Activated T-cell treated with anti-CD3 and anti-CD28 coated beads, Interleukin-2, amount 50 U/mL, for 72 hours (primary cell): ENCODE results near the gene TMEM106A. TPM values are rescaled to one million over a fixed set of nuclear protein-coding genes. Genes with fewer than 3 reads are reported as not detected.
A peak's percentile ranks its signal among the peaks of the same experiment; 100 is the strongest.
"Not testable (repeated sequence)": the region's sequence is repeated elsewhere in the genome, so short reads cannot be mapped to it uniquely, and the experiment has no call there.

Source experiments
- ATAC-seq, 2 donors: fragments of 150-1000 bp; cut with Tn5 transposase; replicated peaks in 1 of 2; 2 replicates each; pipeline ENCODE4 v1.10.0; 2021; ENCODE audit warnings: moderate library complexity in 2 of 2, mild to moderate bottlenecking in 1 of 2
- DNase-seq, 2 donors: peaks; one replicate each; pipeline ENCODE4 v3.0.0; 2021 to 2022; ENCODE audit warnings: mixed read lengths in 1 of 2
- H3K27ac Mint-ChIP-seq: one replicate; pipeline ENCODE4 v1.8.0; 2022; ENCODE audit warnings: mild to moderate bottlenecking, moderate library complexity, mixed read lengths
- H3K27me3 Mint-ChIP-seq: one replicate; pipeline ENCODE4 v1.8.0; 2022; ENCODE audit warnings: low read depth, mixed read lengths
- H3K36me3 Mint-ChIP-seq, 2 donors: one replicate each; pipeline ENCODE4 v1.8.0; 2022; ENCODE audit warnings: mixed read lengths in 2 of 2, mild to moderate bottlenecking in 1 of 2; ENCODE audit not compliant: insufficient read depth in 2 of 2
- H3K4me1 Mint-ChIP-seq: one replicate; pipeline ENCODE4 v1.8.0; 2022; ENCODE audit warnings: low read depth, mixed read lengths
- H3K4me3 Mint-ChIP-seq, 2 donors: one replicate each; pipeline ENCODE4 v1.8.0; 2022; ENCODE audit warnings: mild to moderate bottlenecking in 2 of 2, mixed read lengths in 2 of 2, moderate library complexity in 2 of 2
- H3K9me3 Mint-ChIP-seq, 2 donors: one replicate each; pipeline ENCODE4 v1.8.0; 2022; ENCODE audit warnings: mixed read lengths in 2 of 2
- total RNA-seq, 2 donors: library from RNA; stranded (reverse); gene quantifications; one replicate each; pipeline ENCODE4 v1.2.3, GENCODE V29; 2022

Gene TMEM106A
- 10 to 100 TPM; 11.7 to 21.6 TPM for total RNA-seq

DNA sequence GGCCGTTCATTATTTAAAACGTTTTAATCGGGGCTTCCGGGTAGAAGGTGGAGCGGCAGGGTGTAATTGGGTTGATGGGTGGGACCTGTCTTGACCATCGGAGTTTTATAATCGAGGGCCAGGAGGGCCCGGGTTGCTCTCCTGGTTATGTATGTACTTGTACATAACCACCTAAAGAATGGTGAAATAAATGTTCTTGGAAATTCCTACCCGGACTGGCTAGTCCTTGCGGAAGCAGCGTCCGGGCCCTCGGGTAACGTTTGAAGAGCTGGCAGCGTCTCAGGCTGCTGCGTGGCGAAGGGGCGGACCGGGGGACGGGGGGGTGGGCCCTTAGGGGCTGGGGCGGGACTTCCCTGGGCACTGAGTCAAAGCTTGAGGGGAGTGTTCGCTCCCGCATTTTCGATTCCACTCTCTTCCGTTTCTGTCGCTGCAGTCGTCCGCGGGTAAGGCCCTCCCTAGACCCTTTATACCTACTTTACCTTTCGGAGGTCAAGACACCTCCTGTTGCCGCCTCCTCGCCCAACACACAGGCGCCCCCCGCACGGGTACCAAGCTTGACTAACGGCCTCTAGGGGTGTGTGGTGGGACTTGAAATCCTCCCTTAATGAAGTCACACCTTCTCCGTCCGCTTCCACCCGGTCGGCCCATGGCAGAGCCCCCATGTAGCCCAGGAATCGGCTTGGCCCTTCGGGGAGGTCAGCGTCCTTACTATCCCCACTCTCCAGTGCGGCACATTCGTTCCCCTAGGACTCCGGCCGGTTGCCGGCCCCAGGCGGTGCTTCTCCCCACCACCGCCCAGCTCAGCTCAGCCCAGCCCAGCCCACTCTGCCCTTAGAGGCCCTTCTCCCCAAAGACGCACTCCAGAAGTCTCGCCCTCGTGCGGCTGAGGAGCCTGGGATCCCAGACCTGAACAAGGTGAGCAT lies at the start of gene TMEM106A:
Gene TMEM106A, plus strand, starts transcription at position 396 of the 923 bp plus-strand sequence. CDS start 1,167 bp downstream, outside the sequence.
- ATAC-seq (peak; percentile 92 to 95), DNase-seq (peak; percentile 81 to 82)
- peaks cover 6 to 22% of the 10 kb centered on the region in 2 donors for H3K36me3 Mint-ChIP-seq
- H3K4me1 Mint-ChIP-seq, result peaks cover 45% of the 10 kb centered on the region
- no peaks in the 10 kb centered on the region for H3K9me3 Mint-ChIP-seq
- peak within 1 kb of the TSS; percentile 92 to 98 for H3K4me3 Mint-ChIP-seq
- peak within 1 kb of the TSS; percentile 93 for H3K27ac Mint-ChIP-seq
- H3K27me3 Mint-ChIP-seq, result no peaks in the 10 kb centered on the region

DNA sequence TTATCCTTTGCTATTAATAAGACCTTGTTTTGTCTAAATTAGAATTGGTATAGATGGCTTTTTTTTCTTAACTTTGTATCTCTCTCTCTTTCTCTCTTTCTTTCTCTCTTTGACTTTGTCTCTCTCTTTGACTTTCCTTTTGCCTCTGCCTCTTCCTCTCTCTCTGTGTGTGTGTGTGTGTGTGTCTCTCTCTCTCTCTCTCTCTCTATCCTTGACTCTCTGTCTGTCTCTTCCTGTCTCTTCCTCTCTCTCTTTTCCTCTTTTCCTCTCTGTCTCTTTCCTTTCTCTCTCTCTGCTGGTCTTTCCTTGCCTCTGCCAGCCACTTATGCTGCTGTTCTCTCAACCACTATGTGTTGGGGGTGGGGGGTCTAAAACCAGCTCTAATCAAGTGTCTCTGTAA lies 45.7 kb upstream of the TMEM106A start:
- H3K27ac Mint-ChIP-seq, result peak overlapping the region; percentile 47
- DNase-seq, ATAC-seq, H3K27me3 Mint-ChIP-seq, H3K9me3 Mint-ChIP-seq, H3K36me3 Mint-ChIP-seq, H3K4me1 Mint-ChIP-seq, H3K4me3 Mint-ChIP-seq: not testable (repeated sequence)

DNA sequence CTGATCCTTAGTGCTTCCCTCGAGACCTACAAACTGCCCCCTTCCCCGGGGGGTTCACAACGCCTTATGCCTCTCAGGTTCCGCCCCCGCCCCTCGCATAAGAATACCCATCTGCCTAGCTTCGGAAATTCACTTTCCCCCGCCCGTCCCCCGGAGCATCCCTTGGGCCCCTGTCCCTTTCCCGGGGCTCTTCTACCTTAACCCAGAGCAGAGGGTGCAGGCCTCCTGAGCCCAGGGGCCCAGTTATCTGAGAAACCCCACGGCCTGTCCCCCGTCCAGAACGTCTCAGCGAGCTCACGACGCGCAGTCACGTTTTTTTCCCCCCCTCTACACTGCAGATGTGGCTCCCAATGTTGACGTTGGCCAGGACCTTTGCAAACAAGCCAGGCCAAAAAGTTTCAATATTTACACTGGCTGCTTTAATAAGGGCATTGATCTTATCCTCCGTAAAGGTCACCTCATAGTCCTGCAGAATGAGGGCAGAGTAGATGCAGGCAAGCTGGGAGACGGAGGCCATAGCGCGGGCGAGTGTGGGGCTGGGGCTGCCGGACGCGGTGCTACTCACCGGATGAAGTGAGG lies 42.0 kb upstream of the TMEM106A start:
- Mint-ChIP-seq H3K4me3 (no peak overlapping the region), H3K27me3 (no peaks in the 10 kb centered on the region), H3K27ac (no peak overlapping the region), H3K36me3 (peaks cover 3 to 4% of the 10 kb centered on the region in 2 donors), H3K9me3 (no peaks in the 10 kb centered on the region), H3K4me1 (peaks cover 20% of the 10 kb centered on the region)
- peak; percentile 19 to 36 for ATAC-seq
- DNase-seq, result peak in 1 of 2 donors; percentile 21

DNA sequence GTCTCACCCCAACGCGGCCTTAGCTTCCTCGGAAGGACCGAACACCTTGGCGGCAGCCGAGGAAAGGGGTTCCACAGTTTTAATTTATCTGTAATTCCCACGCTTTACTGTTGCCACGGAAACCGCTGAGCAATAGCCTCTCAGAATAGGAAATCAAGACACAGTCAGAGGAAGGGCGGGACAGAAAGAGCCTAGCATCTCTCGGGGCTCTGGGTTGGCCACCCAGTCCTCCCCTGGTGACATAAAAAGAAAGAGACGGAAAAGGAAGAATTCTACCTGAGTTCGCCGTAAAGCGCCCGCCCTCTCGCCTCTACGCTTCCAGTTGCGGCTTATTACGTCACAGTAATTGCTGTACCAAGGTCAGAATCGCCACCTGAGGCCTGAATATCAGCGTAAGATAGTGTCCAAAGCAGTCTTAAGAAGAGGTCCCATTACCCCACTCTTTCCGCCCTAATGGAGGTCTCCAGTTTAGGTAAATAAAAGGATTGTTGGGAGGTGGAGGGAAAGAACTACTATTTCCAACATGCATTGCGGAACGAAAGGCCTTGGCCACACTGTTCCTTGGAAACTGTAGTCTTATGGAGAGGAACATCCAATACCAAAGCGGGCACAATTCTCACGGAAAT lies 41.4 kb upstream of the TMEM106A start:
- H3K9me3 Mint-ChIP-seq, result no peaks in the 10 kb centered on the region
- H3K4me3 Mint-ChIP-seq, result no peak overlapping the region
- ATAC-seq, result peak; percentile 82 to 84
- no peaks in the 10 kb centered on the region for H3K27me3 Mint-ChIP-seq
- no peak overlapping the region for H3K27ac Mint-ChIP-seq
- H3K36me3 Mint-ChIP-seq, result peaks cover 3 to 4% of the 10 kb centered on the region in 2 donors
- H3K4me1 Mint-ChIP-seq, result peaks cover 21% of the 10 kb centered on the region
- peak; percentile 87 to 90 for DNase-seq

DNA sequence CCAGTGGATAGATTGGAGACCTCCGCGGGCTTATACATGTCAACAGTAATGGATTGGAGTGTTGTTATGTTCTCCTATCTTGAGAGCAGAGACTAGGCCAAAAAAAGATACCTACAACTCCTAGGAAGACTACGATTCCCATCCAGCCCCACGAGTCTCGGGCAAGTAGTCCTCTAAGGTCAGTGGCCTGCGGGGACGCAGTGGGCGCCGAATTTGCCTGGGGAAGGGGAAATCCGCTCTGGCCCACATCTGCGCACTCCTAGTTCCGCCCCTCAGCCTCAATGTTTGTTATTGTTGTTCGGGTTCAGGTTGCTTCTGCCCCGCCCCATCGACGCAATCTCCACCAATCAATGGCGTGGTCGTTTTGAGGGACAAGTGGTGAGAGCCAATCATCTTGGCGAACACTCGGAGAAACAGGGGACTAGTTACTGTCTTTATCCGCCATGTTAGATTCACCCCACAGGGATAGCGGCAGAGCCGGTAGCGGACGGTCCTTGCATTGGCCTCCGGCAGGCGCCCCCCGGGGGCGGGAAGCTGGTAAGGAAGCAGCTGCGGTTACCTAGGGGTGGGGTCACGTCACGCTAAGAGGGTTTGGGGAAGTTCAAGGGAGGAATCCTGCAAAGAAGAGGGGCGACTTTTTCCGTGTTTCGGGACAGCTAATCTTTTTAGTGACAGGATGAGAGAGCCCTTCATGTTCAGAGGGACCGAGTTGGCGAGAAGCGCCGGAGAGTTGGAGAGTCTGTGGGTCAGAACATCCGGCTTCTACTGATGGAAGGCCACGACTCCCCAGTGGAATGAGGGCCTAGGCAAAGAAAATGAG lies 40.7 kb upstream of the TMEM106A start, which contains the start of gene NBR1:
Gene NBR1, plus strand, starts transcription at position 449 of the 820 bp plus-strand sequence. CDS start 4,586 bp downstream, outside the sequence.
- H3K27me3 Mint-ChIP-seq, result no peaks in the 10 kb centered on the region
- H3K27ac Mint-ChIP-seq, result no peak within 1 kb of the TSS
- peaks cover 28% of the 10 kb centered on the region for H3K4me1 Mint-ChIP-seq
- no peaks in the 10 kb centered on the region for H3K9me3 Mint-ChIP-seq
- peaks cover 3 to 6% of the 10 kb centered on the region in 2 donors for H3K36me3 Mint-ChIP-seq
- ATAC-seq (peak; percentile 81 to 86), DNase-seq (peak; percentile 94 to 97)
- H3K4me3 Mint-ChIP-seq, result no peak within 1 kb of the TSS

DNA sequence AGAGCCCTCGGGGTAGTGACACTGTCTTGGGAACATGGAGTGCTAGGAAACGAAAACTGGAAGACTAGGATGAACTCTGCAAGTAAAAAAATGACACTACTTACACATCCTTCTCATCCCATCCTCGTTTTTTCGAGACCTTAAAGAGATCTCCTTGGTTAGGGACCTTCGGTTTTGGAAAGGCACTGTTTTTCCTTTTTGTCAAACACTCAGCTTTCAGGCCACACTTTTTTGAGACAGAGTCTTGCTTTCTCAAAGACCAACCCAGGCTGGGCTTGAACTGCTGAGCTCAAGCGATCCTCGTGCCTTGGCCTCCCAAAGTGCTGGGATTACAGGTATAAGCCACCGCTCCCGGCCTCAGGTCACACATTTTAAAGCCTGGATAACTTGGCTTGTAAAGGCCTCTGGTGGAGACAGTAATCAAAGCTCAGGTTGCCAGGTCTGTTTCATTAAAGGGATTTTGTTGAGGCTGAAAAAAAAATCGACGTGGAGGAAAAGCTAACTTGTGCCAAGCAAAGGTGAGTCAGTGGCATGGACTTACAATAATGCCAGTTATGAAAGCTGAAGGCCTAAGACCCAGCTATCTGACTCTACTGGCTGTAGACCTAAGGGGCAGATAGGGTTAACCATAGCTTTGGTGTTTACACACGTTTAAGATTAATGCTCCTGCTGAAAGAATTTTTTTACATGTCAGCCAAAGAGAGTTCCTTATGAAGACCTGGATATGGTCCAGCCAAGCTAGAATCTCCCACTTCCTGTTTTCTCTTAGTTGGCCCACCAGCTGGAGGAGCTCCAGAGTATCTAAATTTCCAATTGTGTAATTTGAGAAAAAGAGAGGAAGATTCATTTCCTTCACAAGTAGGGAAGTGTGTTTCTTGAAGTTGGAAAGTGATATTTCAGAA lies 39.8 kb upstream of the TMEM106A start:
- ATAC-seq (no peak), DNase-seq (peak; percentile 2 to 12)
- Mint-ChIP-seq H3K27ac (no peak overlapping the region), H3K36me3 (peaks cover 3 to 7% of the 10 kb centered on the region in 2 donors), H3K4me1 (peaks cover 37% of the 10 kb centered on the region), H3K9me3 (no peaks in the 10 kb centered on the region), H3K4me3 (no peak overlapping the region), H3K27me3 (no peaks in the 10 kb centered on the region)

DNA sequence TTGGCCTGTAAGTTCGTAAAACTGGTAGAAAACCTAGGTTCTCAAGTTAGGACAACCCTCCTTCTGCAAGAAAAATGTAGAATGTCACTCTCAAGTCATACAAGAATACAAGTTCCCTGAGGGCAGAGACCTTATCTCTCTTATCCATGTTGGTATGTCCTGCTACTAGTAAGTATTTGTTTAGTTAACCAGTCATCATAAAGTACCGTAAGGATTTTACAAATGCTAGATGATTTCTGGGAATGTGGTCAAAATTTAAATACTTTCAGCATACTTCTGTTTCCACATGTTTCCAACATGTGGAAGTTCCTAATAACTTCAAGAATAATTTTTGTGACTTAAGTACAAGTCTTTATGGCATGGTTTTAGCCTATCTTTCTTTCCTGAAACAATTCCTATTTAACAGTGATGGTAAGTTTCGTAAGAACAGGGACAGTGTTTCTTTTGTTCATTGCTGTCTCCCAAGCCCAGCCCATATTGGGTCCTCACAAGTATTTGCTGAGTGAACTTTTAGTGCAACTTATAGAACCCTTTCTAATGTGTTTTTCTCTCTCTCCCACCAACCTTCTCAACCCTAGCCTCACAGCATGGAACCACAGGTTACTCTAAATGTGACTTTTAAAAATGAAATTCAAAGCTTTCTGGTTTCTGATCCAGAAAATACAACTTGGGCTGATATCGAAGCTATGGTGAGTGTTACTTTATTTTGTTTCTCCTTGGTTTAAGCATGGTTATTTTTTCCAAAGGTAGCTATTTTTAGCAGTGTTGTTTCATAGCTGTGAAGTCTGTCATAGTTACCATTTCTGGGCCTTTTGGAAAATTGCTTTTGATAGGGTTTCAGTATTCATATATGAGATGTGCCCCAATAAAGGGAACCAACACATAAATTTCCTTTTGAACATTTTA lies 36.2 kb upstream of the TMEM106A start:
- ATAC-seq, result no peak
- H3K4me1 Mint-ChIP-seq, result peaks cover 38% of the 10 kb centered on the region
- peaks cover 5 to 16% of the 10 kb centered on the region in 2 donors for H3K36me3 Mint-ChIP-seq
- no peaks in the 10 kb centered on the region for H3K27me3 Mint-ChIP-seq
- H3K4me3 Mint-ChIP-seq, result peak overlapping the region; percentile 49 to 78
- H3K27ac Mint-ChIP-seq, result peak overlapping the region; percentile 90
- H3K9me3 Mint-ChIP-seq, result no peaks in the 10 kb centered on the region
- DNase-seq, result no peak

DNA sequence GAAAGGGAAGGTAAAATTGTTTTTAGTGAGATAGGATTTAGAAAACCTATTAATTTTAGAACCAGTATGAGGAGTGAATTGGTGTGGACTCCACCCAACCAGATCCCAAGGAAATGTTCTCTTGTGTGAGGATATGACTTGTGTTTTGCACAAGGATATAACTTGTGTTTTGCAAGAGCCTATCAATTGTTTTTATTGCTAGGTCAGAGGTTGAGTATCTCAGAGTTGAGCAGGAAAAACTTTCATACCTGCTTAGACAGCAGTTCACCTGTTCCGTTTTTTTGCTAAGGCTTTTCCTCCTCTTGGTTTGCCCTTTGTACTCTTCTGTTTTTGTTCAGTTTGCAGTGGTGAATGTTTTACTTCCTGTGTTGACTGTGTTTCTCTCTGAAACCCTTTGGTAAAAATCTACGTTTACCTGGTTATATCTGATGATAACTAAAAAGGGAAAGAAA lies 35.5 kb upstream of the TMEM106A start:
- peak overlapping the region; percentile 56 to 78 for H3K4me3 Mint-ChIP-seq
- peak overlapping the region; percentile 90 for H3K27ac Mint-ChIP-seq
- no peak for ATAC-seq
- H3K36me3 Mint-ChIP-seq, result peaks cover 5 to 16% of the 10 kb centered on the region in 2 donors
- H3K4me1 Mint-ChIP-seq, result peaks cover 38% of the 10 kb centered on the region
- H3K9me3 Mint-ChIP-seq, result no peaks in the 10 kb centered on the region
- H3K27me3 Mint-ChIP-seq, result no peaks in the 10 kb centered on the region
- DNase-seq, result no peak

- Mint-ChIP-seq H3K4me1 (no peaks in the 10 kb centered on the region), H3K27me3 (no peaks in the 10 kb centered on the region), H3K36me3 (peaks cover 4 to 10% of the 10 kb centered on the region in 2 donors), H3K9me3 (no peaks in the 10 kb centered on the region), H3K27ac (no peak overlapping the region), H3K4me3 (no peak overlapping the region)
- ATAC-seq, result no peak
- no peak for DNase-seq
These were observed 27.8 kb upstream of the TMEM106A start for GRCh38 chr17:43183921-43184320.

DNA sequence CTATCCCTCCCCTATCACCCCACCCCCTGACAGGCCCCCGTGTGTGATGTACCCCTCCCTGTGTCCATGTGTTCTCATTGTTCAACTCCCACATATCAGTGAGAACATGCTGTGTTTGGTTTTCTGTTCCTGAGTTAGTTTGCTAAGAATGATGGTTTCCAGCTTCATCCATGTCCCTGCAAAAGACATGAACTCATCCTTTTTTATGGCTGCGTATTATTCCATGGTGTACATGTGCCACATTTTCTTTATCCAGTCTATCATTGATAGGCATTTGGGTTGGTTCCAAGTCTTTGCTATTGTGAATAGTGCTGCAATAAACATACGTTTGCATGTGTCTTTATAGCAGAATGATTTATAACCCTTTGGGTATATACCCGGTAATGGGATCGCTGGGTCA lies 25.0 kb upstream of the TMEM106A start:
- not testable (repeated sequence) for H3K27ac Mint-ChIP-seq, H3K4me3 Mint-ChIP-seq, H3K9me3 Mint-ChIP-seq, ATAC-seq, DNase-seq, H3K4me1 Mint-ChIP-seq, H3K27me3 Mint-ChIP-seq
- H3K36me3 Mint-ChIP-seq, result peaks cover 5 to 22% of the 10 kb centered on the region in 2 donors

DNA sequence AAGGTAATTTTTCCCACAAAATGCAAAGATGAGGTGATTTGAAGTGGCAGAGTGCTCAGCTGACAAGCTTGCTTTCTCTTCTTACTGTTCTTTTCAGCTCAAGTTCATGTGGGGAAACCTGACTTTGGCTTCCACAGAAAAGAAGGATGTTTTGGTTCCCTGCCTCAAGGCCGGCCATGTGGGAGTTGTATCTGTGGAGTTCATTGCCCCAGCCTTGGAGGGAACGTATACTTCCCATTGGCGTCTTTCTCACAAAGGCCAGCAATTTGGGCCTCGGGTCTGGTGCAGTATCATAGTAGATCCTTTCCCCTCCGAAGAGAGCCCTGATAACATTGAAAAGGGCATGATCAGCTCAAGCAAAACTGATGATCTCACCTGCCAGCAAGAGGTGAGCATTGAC lies 18.4 kb upstream of the TMEM106A start:
- Mint-ChIP-seq H3K27me3 (no peaks in the 10 kb centered on the region), H3K36me3 (peaks cover 13 to 53% of the 10 kb centered on the region in 2 donors), H3K4me3 (no peak overlapping the region), H3K4me1 (no peaks in the 10 kb centered on the region), H3K27ac (no peak overlapping the region), H3K9me3 (no peaks in the 10 kb centered on the region)
- DNase-seq (no peak), ATAC-seq (no peak)
